ENCODE data around the gene CEP350.
"Not testable (repeated sequence)": the region's sequence is repeated elsewhere in the genome, so short reads cannot be mapped to it uniquely, and the experiment has no call there.

Gene CEP350

GRCh38 chr1:180123463-180123936, 168.9 kb downstream of the CEP350 start:
- no peak for DNase-seq

- DNase-seq = no peak
These were observed 176.0 kb downstream of the CEP350 start for GRCh38 chr1:180130651-180131050.

- no peak for DNase-seq
These were observed 176.9 kb downstream of the CEP350 start for GRCh38 chr1:180131510-180131909.

- no peak for DNase-seq
These were observed 178.6 kb downstream of the CEP350 start for GRCh38 chr1:180133193-180133592.

GRCh38 chr1:180133688-180134087, 179.1 kb downstream of the CEP350 start:
- not testable (repeated sequence) for DNase-seq

GRCh38 chr1:180135535-180135934, 180.9 kb downstream of the CEP350 start:
- no peak for DNase-seq

GRCh38 chr1:180136331-180136967, 181.8 kb downstream of the CEP350 start:
- no peak for DNase-seq

GRCh38 chr1:180136968-180137356, 182.4 kb downstream of the CEP350 start:
- no peak for DNase-seq

- DNase-seq = peak; percentile 5
These were observed 183.2 kb downstream of the CEP350 start for GRCh38 chr1:180137776-180138175.

- DNase-seq = no peak
These were observed 186.8 kb downstream of the CEP350 start for GRCh38 chr1:180141381-180141934.

- DNase-seq = no peak
These were observed 188.7 kb downstream of the CEP350 start for GRCh38 chr1:180143359-180143758.

- no peak for DNase-seq
These were observed 190.2 kb downstream of the CEP350 start for GRCh38 chr1:180144659-180145357.

GRCh38 chr1:180145446-180145845, 190.8 kb downstream of the CEP350 start:
- DNase-seq = no peak

- no peak for DNase-seq
These were observed 196.4 kb downstream of the CEP350 start for GRCh38 chr1:180150982-180151381.

GRCh38 chr1:180151508-180151907, 196.9 kb downstream of the CEP350 start:
- peak; percentile 29 for DNase-seq

- no peak for DNase-seq
These were observed 198.0 kb downstream of the CEP350 start for GRCh38 chr1:180152588-180152987.

- DNase-seq = no peak
These were observed 198.4 kb downstream of the CEP350 start for GRCh38 chr1:180153032-180153431.

GRCh38 chr1:180154003-180154324, 199.4 kb downstream of the CEP350 start:
- DNase-seq = no peak

- DNase-seq = peak; percentile 82
These were observed 199.9 kb downstream of the CEP350 start, which contains the start of gene QSOX1 for GRCh38 chr1:180154325-180155181. Gene QSOX1, plus strand, starts transcription at chr1:180154869. Its CDS starts 39 bp downstream, at chr1:180154908.

- DNase-seq = peak; percentile 44
These were observed 200.6 kb downstream of the CEP350 start for GRCh38 chr1:180155182-180155682.

GRCh38 chr1:180156201-180156600, 201.6 kb downstream of the CEP350 start:
- no peak for DNase-seq

- DNase-seq = no peak
These were observed 202.1 kb downstream of the CEP350 start for GRCh38 chr1:180156631-180157091.

- no peak for DNase-seq
These were observed 202.5 kb downstream of the CEP350 start for GRCh38 chr1:180157108-180157507.

All from NCI-H1105 treated with DMSO at 0.1 percent for 48 hours (cell line).